Activated naive CD8-positive, alpha-beta T cell (primary cell): Measurements from ENCODE around the gene ATP1B1.
A peak's percentile ranks its signal among the peaks of the same experiment; 100 is the strongest.

ENCODE experiments used
- H3K27ac Mint-ChIP-seq: one replicate; pipeline ENCODE4 v1.8.0; 2021; ENCODE audit warnings: mixed read lengths
- H3K27me3 Mint-ChIP-seq: one replicate; pipeline ENCODE4 v1.8.0; 2021; ENCODE audit warnings: mixed read lengths
- H3K36me3 Mint-ChIP-seq: one replicate; pipeline ENCODE4 v1.8.0; 2021; ENCODE audit warnings: mixed read lengths
- H3K4me1 Mint-ChIP-seq: one replicate; pipeline ENCODE4 v1.8.0; 2021; ENCODE audit warnings: low read depth, mixed read lengths
- H3K4me3 Mint-ChIP-seq: one replicate; pipeline ENCODE4 v1.8.0; 2021; ENCODE audit warnings: mild to moderate bottlenecking, mixed read lengths
- H3K9me3 Mint-ChIP-seq: one replicate; pipeline ENCODE4 v1.8.0; 2021; ENCODE audit warnings: low read depth, mixed read lengths

ATP1B1 gene

GRCh38 chr1:169106095-169106920 lies at the start of gene ATP1B1:
Gene ATP1B1, plus strand, starts transcription at chr1:169106690. Its CDS starts 140 bp downstream, at chr1:169106830.
- peak within 1 kb of the TSS; percentile 90 for H3K4me3 Mint-ChIP-seq
- no peaks in the 10 kb centered on the region for H3K27me3 Mint-ChIP-seq
- H3K27ac Mint-ChIP-seq: peak within 1 kb of the TSS; percentile 41
- no peaks in the 10 kb centered on the region for H3K9me3 Mint-ChIP-seq
- peaks cover 42% of the 10 kb centered on the region for H3K4me1 Mint-ChIP-seq
- H3K36me3 Mint-ChIP-seq: no peaks in the 10 kb centered on the region

GRCh38 chr1:169059421-169059820 lies 47.1 kb upstream of the ATP1B1 start:
- Mint-ChIP-seq H3K4me1 (peaks cover 3% of the 10 kb centered on the region), H3K36me3 (no peaks in the 10 kb centered on the region), H3K4me3 (no peak overlapping the region), H3K27me3 (no peaks in the 10 kb centered on the region), H3K27ac (no peak overlapping the region), H3K9me3 (no peaks in the 10 kb centered on the region)

GRCh38 chr1:169060043-169060722 lies 46.3 kb upstream of the ATP1B1 start:
- Mint-ChIP-seq H3K9me3 (no peaks in the 10 kb centered on the region), H3K4me3 (no peak overlapping the region), H3K27ac (no peak overlapping the region), H3K36me3 (no peaks in the 10 kb centered on the region), H3K4me1 (peaks cover 3% of the 10 kb centered on the region), H3K27me3 (no peaks in the 10 kb centered on the region)

- no peak overlapping the region for H3K27ac Mint-ChIP-seq
- H3K27me3 Mint-ChIP-seq: no peaks in the 10 kb centered on the region
- H3K36me3 Mint-ChIP-seq: no peaks in the 10 kb centered on the region
- peaks cover 3% of the 10 kb centered on the region for H3K4me1 Mint-ChIP-seq
- no peaks in the 10 kb centered on the region for H3K9me3 Mint-ChIP-seq
- no peak overlapping the region for H3K4me3 Mint-ChIP-seq
Observed at GRCh38 chr1:169060919-169061639, 45.4 kb upstream of the ATP1B1 start.

GRCh38 chr1:169062152-169062551 lies 44.3 kb upstream of the ATP1B1 start:
- peaks cover 5% of the 10 kb centered on the region for H3K9me3 Mint-ChIP-seq
- H3K36me3 Mint-ChIP-seq: peaks cover 4% of the 10 kb centered on the region
- H3K27me3 Mint-ChIP-seq: no peaks in the 10 kb centered on the region
- no peak overlapping the region for H3K27ac Mint-ChIP-seq
- peaks cover 3% of the 10 kb centered on the region for H3K4me1 Mint-ChIP-seq
- no peak overlapping the region for H3K4me3 Mint-ChIP-seq

GRCh38 chr1:169064103-169064502 lies 42.4 kb upstream of the ATP1B1 start:
- H3K27me3 Mint-ChIP-seq: no peaks in the 10 kb centered on the region
- peaks cover 6% of the 10 kb centered on the region for H3K9me3 Mint-ChIP-seq
- peaks cover 5% of the 10 kb centered on the region for H3K36me3 Mint-ChIP-seq
- H3K4me3 Mint-ChIP-seq: no peak overlapping the region
- peaks cover 3% of the 10 kb centered on the region for H3K4me1 Mint-ChIP-seq
- no peak overlapping the region for H3K27ac Mint-ChIP-seq

GRCh38 chr1:169070547-169070946 lies 35.9 kb upstream of the ATP1B1 start:
- Mint-ChIP-seq H3K9me3 (peaks cover 6% of the 10 kb centered on the region), H3K27ac (no peak overlapping the region), H3K4me3 (no peak overlapping the region), H3K36me3 (peaks cover 5% of the 10 kb centered on the region), H3K27me3 (no peaks in the 10 kb centered on the region), H3K4me1 (no peaks in the 10 kb centered on the region)

GRCh38 chr1:169070958-169071357 lies 35.5 kb upstream of the ATP1B1 start:
- Mint-ChIP-seq H3K36me3 (peaks cover 5% of the 10 kb centered on the region), H3K27ac (no peak overlapping the region), H3K27me3 (no peaks in the 10 kb centered on the region), H3K9me3 (peaks cover 6% of the 10 kb centered on the region), H3K4me1 (no peaks in the 10 kb centered on the region), H3K4me3 (no peak overlapping the region)

GRCh38 chr1:169072945-169073725 lies 33.4 kb upstream of the ATP1B1 start:
- no peaks in the 10 kb centered on the region for H3K36me3 Mint-ChIP-seq
- H3K4me3 Mint-ChIP-seq: no peak overlapping the region
- no peaks in the 10 kb centered on the region for H3K9me3 Mint-ChIP-seq
- no peaks in the 10 kb centered on the region for H3K4me1 Mint-ChIP-seq
- no peak overlapping the region for H3K27ac Mint-ChIP-seq
- no peaks in the 10 kb centered on the region for H3K27me3 Mint-ChIP-seq

GRCh38 chr1:169078163-169078883 lies 28.2 kb upstream of the ATP1B1 start:
- H3K4me1 Mint-ChIP-seq: no peaks in the 10 kb centered on the region
- H3K4me3 Mint-ChIP-seq: no peak overlapping the region
- H3K27me3 Mint-ChIP-seq: no peaks in the 10 kb centered on the region
- no peaks in the 10 kb centered on the region for H3K9me3 Mint-ChIP-seq
- no peak overlapping the region for H3K27ac Mint-ChIP-seq
- no peaks in the 10 kb centered on the region for H3K36me3 Mint-ChIP-seq

- no peaks in the 10 kb centered on the region for H3K9me3 Mint-ChIP-seq
- H3K27ac Mint-ChIP-seq: no peak overlapping the region
- H3K4me1 Mint-ChIP-seq: peaks cover under 1% of the 10 kb centered on the region
- H3K27me3 Mint-ChIP-seq: no peaks in the 10 kb centered on the region
- no peaks in the 10 kb centered on the region for H3K36me3 Mint-ChIP-seq
- H3K4me3 Mint-ChIP-seq: no peak overlapping the region
Observed at GRCh38 chr1:169081503-169082123, 24.9 kb upstream of the ATP1B1 start.

GRCh38 chr1:169085911-169086310 lies 20.6 kb upstream of the ATP1B1 start:
- Mint-ChIP-seq H3K27me3 (no peaks in the 10 kb centered on the region), H3K27ac (no peak overlapping the region), H3K36me3 (no peaks in the 10 kb centered on the region), H3K4me1 (peaks cover 11% of the 10 kb centered on the region), H3K9me3 (no peaks in the 10 kb centered on the region), H3K4me3 (no peak overlapping the region)

- H3K4me3 Mint-ChIP-seq: no peak overlapping the region
- H3K36me3 Mint-ChIP-seq: no peaks in the 10 kb centered on the region
- H3K9me3 Mint-ChIP-seq: no peaks in the 10 kb centered on the region
- no peak overlapping the region for H3K27ac Mint-ChIP-seq
- H3K4me1 Mint-ChIP-seq: peaks cover 11% of the 10 kb centered on the region
- H3K27me3 Mint-ChIP-seq: no peaks in the 10 kb centered on the region
Observed at GRCh38 chr1:169086603-169087455, 19.7 kb upstream of the ATP1B1 start.
